Measurements from ENCODE around the gene REEP1. TPM values are rescaled to one million over a fixed set of nuclear protein-coding genes. Genes with fewer than 3 reads are reported as not detected.
"Not testable (repeated sequence)": the region's sequence is repeated elsewhere in the genome, so short reads cannot be mapped to it uniquely, and the experiment has no call there.

Gene REEP1
- total RNA-seq, 6 donors from 2014 or later = 4.1 to 10.4 (median 7.5) TPM

DNA sequence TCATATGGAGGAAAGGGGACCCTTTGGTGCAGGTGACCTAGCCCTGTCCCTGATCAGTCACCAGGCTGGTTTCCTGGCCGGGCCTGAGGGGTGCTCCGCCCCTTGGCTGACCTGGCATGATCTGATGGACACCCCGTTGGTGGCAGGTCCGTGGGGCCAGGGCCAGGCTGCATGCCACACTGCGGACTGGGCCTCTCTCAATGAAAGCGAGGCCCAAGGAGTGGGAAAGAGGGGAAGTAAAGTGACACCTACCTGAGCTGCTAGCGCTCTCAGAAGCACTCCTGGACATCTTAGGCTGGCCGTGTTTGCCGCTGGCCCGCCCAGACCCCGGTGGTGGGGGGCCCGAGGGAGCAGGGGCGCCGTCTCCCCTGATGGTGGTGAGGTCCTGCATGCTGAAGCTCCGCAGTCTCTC is 105.0 kb downstream of the REEP1 start:
- H3K9me3 ChIP-seq = no peaks in the 10 kb centered on the region
- no peaks in the 10 kb centered on the region for H3K36me3 ChIP-seq
- no peak for TF ChIP-seq POLR2AphosphoS5 (IDR thresholded peaks at IDR 0.05)
- no peak for TF ChIP-seq POLR2A (IDR thresholded peaks at IDR 0.05)
- no peak for TF ChIP-seq EP300 (IDR thresholded peaks at IDR 0.05)
- TF ChIP-seq, protein P1, sequence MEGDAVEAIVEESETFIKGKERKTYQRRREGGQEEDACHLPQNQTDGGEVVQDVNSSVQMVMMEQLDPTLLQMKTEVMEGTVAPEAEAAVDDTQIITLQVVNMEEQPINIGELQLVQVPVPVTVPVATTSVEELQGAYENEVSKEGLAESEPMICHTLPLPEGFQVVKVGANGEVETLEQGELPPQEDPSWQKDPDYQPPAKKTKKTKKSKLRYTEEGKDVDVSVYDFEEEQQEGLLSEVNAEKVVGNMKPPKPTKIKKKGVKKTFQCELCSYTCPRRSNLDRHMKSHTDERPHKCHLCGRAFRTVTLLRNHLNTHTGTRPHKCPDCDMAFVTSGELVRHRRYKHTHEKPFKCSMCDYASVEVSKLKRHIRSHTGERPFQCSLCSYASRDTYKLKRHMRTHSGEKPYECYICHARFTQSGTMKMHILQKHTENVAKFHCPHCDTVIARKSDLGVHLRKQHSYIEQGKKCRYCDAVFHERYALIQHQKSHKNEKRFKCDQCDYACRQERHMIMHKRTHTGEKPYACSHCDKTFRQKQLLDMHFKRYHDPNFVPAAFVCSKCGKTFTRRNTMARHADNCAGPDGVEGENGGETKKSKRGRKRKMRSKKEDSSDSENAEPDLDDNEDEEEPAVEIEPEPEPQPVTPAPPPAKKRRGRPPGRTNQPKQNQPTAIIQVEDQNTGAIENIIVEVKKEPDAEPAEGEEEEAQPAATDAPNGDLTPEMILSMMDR (IDR thresholded peaks at IDR 0.05) = no peak
- H3K27me3 ChIP-seq = no peaks in the 10 kb centered on the region
- DNase-seq = peak in 1 of 2 donors; percentile 66
- no peak overlapping the region for H3K4me3 ChIP-seq
- no peak overlapping the region for H3K27ac ChIP-seq
- peak in 1 of 2 donors; percentile 17 for ATAC-seq (ENCODE audit: low FRiP score in 2 of 2)
- no peaks in the 10 kb centered on the region for H3K4me1 ChIP-seq
- WGBS, 2 donors = 90 to 92% methylated on average over 14 to 15 of the region's 15 CpGs

DNA sequence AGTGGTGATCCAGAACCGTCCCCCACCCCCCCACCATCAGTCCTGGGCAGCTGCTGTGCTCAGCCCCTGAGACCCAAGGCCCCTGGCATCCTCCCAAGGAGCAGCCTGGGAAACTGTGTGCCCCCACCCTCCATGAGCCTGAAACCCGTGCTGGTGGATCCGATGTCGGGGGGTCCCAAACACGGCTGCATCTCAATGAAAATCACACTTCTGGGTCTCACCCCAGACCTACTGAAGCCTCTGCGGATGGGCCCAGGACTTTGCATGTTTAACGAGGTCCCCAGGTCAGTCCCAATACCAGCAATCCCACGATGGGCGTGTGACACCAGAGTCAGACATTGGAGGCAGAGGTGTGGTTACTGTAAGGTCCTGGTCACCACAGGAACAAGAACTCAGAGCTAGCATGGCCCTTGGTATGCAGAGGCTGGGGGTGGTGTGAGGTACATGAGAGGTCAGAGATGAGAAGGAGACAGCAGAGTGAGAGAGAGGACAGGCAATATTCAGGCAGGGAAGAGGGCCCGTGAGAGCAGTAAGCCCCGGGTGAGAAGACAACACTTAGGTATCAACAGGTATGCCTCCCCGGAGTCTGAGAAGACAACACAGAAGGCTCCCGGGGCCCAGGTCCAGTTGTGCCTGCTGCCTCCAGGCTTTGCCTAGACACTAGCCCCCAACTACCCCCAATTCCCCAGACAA is 105.6 kb downstream of the REEP1 start:
- no peak for ATAC-seq (ENCODE audit: low FRiP score in 2 of 2)
- WGBS, 2 donors = 90 to 91% methylated on average over 10 to 11 of the region's 13 CpGs

DNA sequence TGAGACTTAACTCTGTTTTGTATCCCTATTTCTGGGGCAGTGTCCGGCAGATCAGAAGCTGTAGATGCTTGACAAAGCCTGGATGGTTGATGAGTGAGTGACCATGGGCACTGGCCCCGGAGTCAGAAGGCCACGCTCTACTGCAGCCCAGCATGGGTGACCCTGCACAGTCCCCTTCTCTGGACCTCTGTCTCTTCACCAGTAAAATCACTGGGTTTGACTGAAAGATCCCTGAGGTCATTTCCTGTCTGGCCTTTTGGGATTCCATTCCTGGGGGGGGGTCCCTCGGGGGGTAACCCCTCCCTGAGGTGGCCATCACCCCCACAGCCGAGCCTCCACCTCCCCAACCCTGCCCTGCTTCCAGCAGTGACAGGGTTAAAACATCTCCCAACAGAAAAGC is 106.5 kb downstream of the REEP1 start:
- Histone ChIP-seq H3K4me3 (no peak overlapping the region), H3K36me3 (no peaks in the 10 kb centered on the region), H3K27ac (no peak overlapping the region), H3K27me3 (no peaks in the 10 kb centered on the region), H3K9me3 (no peaks in the 10 kb centered on the region), H3K4me1 (no peaks in the 10 kb centered on the region)
- ATAC-seq (ENCODE audit: low FRiP score in 2 of 2) (no peak), DNase-seq (no peak)
- TF ChIP-seq, protein P1 (IDR thresholded peaks at IDR 0.05) = no peak
- TF ChIP-seq POLR2A (IDR thresholded peaks at IDR 0.05) = no peak
- no peak for TF ChIP-seq EP300 (IDR thresholded peaks at IDR 0.05)
- no peak for TF ChIP-seq POLR2AphosphoS5 (IDR thresholded peaks at IDR 0.05)
- 84 to 89% methylated on average over 5 of the region's 5 CpGs for WGBS, 2 donors

More for the DNA sequence above, 105.6 kb downstream of the REEP1 start:
- TF ChIP-seq, protein P1 (IDR thresholded peaks at IDR 0.05) = no peak
- TF ChIP-seq EP300 (IDR thresholded peaks at IDR 0.05) = no peak
- no peak for TF ChIP-seq POLR2A (IDR thresholded peaks at IDR 0.05)
- no peak for TF ChIP-seq POLR2AphosphoS5 (IDR thresholded peaks at IDR 0.05)
- no peak for DNase-seq
- H3K27me3 ChIP-seq = no peaks in the 10 kb centered on the region
- H3K27ac ChIP-seq = no peak overlapping the region
- no peaks in the 10 kb centered on the region for H3K9me3 ChIP-seq
- H3K4me3 ChIP-seq = no peak overlapping the region
- H3K4me1 ChIP-seq = no peaks in the 10 kb centered on the region
- no peaks in the 10 kb centered on the region for H3K36me3 ChIP-seq

DNA sequence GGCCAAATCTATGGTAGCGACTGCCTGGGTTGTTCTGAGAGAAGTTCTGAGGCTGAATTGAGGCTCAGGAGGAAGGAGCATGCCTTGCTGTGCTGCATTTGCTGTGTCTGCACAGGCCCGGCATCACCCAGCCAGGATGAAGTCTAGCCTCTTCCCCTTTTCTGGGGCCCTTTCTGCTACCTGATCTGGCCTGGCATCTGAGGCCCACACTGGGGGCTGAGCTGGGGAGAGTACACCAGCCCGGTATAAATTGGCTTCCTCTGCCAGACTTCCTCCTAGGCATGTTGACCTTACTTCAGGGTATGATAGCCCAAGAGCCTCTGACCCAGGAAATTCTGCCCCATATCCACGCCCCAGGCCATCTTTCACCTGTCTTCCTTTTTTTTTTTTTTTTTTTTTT is 108.2 kb downstream of the REEP1 start:
- TF ChIP-seq POLR2A (IDR thresholded peaks at IDR 0.05) (no peak), POLR2AphosphoS5 (IDR thresholded peaks at IDR 0.05) (no peak), EP300 (IDR thresholded peaks at IDR 0.05) (no peak)
- TF ChIP-seq, protein P1 (IDR thresholded peaks at IDR 0.05) = no peak
- Histone ChIP-seq H3K36me3 (no peaks in the 10 kb centered on the region), H3K4me1 (peaks cover 3 to 12% (median 5%) of the 10 kb centered on the region in 4 donors), H3K27me3 (no peaks in the 10 kb centered on the region), H3K27ac (no peak overlapping the region), H3K4me3 (no peak overlapping the region), H3K9me3 (no peaks in the 10 kb centered on the region)
- DNase-seq = no peak
- no peak for ATAC-seq (ENCODE audit: low FRiP score in 2 of 2)
- WGBS, 2 donors = 69 to 77% methylated on average over 3 to 4 of the region's 4 CpGs

DNA sequence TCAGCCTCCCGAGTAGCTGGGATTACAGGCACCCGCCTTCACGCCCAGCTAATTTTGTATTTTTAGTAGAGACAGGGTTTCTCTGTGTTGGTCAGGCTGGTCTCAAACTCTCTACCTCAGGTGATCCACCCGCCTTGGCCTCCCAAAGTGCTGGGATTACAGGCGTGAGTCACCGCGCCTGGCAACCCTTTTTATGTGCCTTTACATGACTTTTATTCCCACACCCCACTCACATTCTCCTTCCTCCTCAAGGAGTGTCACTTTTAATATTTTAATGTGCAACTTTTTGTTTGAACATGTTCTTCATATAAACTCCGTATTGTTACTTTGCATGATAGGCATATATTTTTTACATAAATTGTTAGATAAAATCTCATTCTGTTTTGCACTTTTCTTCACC is 108.9 kb downstream of the REEP1 start:
- not testable (repeated sequence) for H3K4me3 ChIP-seq; H3K9me3 ChIP-seq; ATAC-seq (ENCODE audit: low FRiP score in 2 of 2); H3K36me3 ChIP-seq; DNase-seq; H3K27me3 ChIP-seq; H3K27ac ChIP-seq
- H3K4me1 ChIP-seq = peaks cover 5 to 12% (median 6%) of the 10 kb centered on the region in 4 donors
- 92 to 94% methylated on average over 8 of the region's 8 CpGs for WGBS, 2 donors
